ENCODE data around the gene NAPEPLD.
"Not testable (repeated sequence)": the region's sequence is repeated elsewhere in the genome, so short reads cannot be mapped to it uniquely, and the experiment has no call there.

The NAPEPLD gene

DNA sequence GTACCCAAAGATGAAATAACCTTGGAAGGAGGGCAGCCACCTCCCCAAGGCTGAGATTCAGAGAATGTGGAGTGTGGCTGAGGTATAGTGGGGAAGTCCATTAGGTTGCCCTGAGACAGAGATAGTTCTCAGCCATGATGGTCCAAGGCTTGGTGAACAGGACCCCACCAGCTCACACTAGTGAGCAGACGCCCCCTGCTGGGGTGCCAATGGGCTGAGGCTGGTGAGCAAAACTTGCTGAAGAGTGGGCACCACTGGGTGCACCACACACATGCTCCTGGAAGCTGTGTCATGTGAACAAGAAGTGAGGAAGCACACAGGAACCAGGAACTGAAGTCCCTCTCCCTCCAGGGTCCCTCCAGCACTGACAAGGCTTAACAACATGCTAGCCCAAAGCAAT lies 83.2 kb downstream of the NAPEPLD start:
- H3K4me3 ChIP-seq (ENCODE audit: low read length): no peak overlapping the region
- TF ChIP-seq, protein P1, sequence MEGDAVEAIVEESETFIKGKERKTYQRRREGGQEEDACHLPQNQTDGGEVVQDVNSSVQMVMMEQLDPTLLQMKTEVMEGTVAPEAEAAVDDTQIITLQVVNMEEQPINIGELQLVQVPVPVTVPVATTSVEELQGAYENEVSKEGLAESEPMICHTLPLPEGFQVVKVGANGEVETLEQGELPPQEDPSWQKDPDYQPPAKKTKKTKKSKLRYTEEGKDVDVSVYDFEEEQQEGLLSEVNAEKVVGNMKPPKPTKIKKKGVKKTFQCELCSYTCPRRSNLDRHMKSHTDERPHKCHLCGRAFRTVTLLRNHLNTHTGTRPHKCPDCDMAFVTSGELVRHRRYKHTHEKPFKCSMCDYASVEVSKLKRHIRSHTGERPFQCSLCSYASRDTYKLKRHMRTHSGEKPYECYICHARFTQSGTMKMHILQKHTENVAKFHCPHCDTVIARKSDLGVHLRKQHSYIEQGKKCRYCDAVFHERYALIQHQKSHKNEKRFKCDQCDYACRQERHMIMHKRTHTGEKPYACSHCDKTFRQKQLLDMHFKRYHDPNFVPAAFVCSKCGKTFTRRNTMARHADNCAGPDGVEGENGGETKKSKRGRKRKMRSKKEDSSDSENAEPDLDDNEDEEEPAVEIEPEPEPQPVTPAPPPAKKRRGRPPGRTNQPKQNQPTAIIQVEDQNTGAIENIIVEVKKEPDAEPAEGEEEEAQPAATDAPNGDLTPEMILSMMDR (conservative IDR thresholded peaks at IDR 0.05; ENCODE audit: low read length): peak; percentile 50
- DNase-seq (ENCODE audit: low read depth): peak; percentile 13

DNA sequence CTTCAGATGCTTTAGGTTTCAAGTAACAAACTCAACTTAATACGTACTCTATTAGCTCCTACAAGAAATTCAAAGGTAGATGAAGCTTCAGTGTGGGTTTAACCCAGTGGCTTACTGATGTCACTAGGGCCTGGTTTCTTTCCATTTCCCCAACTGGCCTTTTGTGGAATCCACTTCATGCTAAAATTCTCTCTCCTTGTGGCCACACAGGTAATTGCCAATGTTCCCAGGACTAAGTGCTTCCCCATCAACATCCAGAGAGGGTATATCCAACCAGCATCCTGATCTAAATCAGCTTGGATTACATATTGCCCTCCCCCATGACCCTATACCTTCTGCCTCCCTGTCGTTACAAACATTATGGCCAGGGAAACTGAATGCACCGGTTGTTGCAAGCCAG lies 85.0 kb downstream of the NAPEPLD start:
- TF ChIP-seq, protein P1 (conservative IDR thresholded peaks at IDR 0.05; ENCODE audit: low read length): no peak
- no peak for DNase-seq (ENCODE audit: low read depth)
- no peak overlapping the region for H3K4me3 ChIP-seq (ENCODE audit: low read length)

DNA sequence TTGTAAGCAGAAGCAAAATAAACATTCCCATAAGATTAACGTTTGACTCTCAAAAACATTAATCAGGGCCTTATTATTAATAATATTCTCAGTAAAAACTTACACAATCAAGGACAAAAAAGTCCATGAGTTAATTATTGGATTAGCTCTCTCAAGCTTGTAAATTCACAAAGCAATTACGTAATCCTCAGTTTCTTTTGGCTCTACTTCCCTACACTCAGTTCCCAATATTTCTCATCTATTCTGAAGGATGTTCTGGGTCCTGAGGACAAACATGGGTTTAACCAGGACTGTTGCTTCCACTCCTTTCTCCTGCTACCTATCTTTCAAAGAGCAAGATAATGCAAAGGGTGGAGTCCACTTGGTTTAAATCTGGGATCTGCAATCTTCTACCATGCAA lies 89.4 kb downstream of the NAPEPLD start:
- no peak overlapping the region for H3K4me3 ChIP-seq (ENCODE audit: low read length)
- TF ChIP-seq, protein P1 (conservative IDR thresholded peaks at IDR 0.05; ENCODE audit: low read length): no peak
- no peak for DNase-seq (ENCODE audit: low read depth)

DNA sequence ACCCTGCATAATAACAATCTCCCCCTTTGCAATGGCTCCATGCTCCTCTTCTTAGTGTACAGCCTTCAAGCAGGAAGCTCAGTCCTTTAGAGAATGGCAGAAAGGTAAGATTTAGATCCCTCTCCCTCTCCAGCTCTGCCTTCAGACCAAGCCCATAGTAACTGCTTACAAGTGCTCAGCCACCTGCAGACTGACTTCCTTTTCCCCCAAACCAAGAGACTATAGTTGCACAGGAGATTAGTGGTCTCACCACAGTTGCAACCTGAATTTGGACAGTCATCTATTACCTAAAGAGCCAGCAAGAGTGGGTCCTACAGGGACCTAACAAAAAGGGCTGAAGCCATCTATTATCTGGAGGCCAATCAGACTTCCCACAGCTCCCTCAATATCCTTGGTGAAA lies 90.8 kb downstream of the NAPEPLD start:
- TF ChIP-seq, protein P1 (conservative IDR thresholded peaks at IDR 0.05; ENCODE audit: low read length): no peak
- H3K4me3 ChIP-seq (ENCODE audit: low read length): no peak overlapping the region
- no peak for DNase-seq (ENCODE audit: low read depth)

DNA sequence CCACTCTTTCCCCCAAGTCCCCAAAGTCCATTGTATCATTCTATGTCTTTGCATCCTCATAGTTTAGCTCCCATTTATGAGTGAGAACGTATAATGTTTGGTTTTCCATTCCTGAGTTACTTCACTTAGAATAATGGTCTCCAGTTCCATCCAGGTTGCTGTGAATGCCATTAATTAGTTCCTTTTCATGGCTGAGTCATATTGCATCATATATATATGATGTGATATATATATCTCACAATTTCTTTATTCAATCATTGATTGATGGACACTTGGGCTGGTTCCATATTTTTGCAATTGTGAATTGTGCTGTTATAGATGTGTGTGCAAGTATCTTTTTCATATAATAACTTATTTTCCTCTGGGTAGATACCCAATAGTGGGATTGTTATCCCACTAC lies 92.9 kb downstream of the NAPEPLD start:
- not testable (repeated sequence) for DNase-seq (ENCODE audit: low read depth); H3K4me3 ChIP-seq (ENCODE audit: low read length)

DNA sequence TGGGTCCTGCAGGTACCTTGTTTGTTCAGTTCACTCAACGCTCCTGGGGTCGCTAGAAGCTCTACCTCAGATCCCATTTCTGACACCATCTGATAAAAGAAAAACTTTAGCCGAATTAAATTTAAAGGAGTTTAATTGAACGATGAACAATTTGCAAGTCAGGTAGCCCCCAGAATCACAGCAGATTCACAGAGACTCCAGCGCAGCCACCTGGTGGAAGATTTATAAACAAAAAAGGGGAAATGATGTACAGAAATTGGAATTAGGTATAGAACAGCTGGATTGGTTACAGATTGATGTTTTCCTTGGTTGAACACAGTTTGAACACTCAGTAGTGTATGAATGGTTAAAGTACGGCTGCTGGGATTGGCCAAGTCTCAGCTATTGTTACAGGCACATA lies 97.4 kb downstream of the NAPEPLD start:
- TF ChIP-seq, protein P1 (conservative IDR thresholded peaks at IDR 0.05; ENCODE audit: low read length): no peak
- DNase-seq (ENCODE audit: low read depth): no peak
- no peak overlapping the region for H3K4me3 ChIP-seq (ENCODE audit: low read length)

Measured in AG10803 (cell line).